T-helper 2 cell treated with Interferon-gamma antibody and Interleukin-4, amounts not matched to agents 5 μg/mL and 100 μg/mL, for 36 hours (primary cell): ENCODE measurements around the gene OLR1.
"Not testable (repeated sequence)": the region's sequence is repeated elsewhere in the genome, so short reads cannot be mapped to it uniquely, and the experiment has no call there.

Source experiments
- DNase-seq: peaks from one replicate; pipeline ENCODE4 v3.0.0; 2021; ENCODE audit warnings: low spot score
- H3K27ac Mint-ChIP-seq: one replicate; pipeline ENCODE4 v1.8.0; 2021; ENCODE audit warnings: mild to moderate bottlenecking, mixed read lengths
- H3K27me3 Mint-ChIP-seq: one replicate; pipeline ENCODE4 v1.8.0; 2021; ENCODE audit warnings: low read depth, mixed read lengths
- H3K36me3 Mint-ChIP-seq: one replicate; pipeline ENCODE4 v1.8.0; 2021; ENCODE audit warnings: low read depth, mixed read lengths
- H3K4me1 Mint-ChIP-seq: one replicate; pipeline ENCODE4 v1.8.0; 2021; ENCODE audit warnings: low read depth, mixed read lengths
- H3K4me3 Mint-ChIP-seq: one replicate; pipeline ENCODE4 v1.8.0; 2022; ENCODE audit warnings: mild to moderate bottlenecking, moderate library complexity, mixed read lengths
- H3K9me3 Mint-ChIP-seq: one replicate; pipeline ENCODE4 v1.8.0; 2021; ENCODE audit warnings: mixed read lengths

The OLR1 gene

GRCh38 chr12:10207136-10207535 lies 35.2 kb upstream of the OLR1 start:
- H3K9me3 Mint-ChIP-seq: no peaks in the 10 kb centered on the region
- peaks cover 26% of the 10 kb centered on the region for H3K27me3 Mint-ChIP-seq
- H3K4me1 Mint-ChIP-seq: peaks cover 2% of the 10 kb centered on the region
- H3K36me3 Mint-ChIP-seq: no peaks in the 10 kb centered on the region
- no peak for DNase-seq
- no peak overlapping the region for H3K27ac Mint-ChIP-seq
- no peak overlapping the region for H3K4me3 Mint-ChIP-seq

- H3K27ac Mint-ChIP-seq: no peak overlapping the region
- DNase-seq: no peak
- H3K4me3 Mint-ChIP-seq: no peak overlapping the region
- peaks cover 26% of the 10 kb centered on the region for H3K27me3 Mint-ChIP-seq
- H3K36me3 Mint-ChIP-seq: no peaks in the 10 kb centered on the region
- H3K4me1 Mint-ChIP-seq: no peaks in the 10 kb centered on the region
- no peaks in the 10 kb centered on the region for H3K9me3 Mint-ChIP-seq
Observed at GRCh38 chr12:10205220-10205807, 33.4 kb upstream of the OLR1 start.

GRCh38 chr12:10204495-10204894 lies 32.6 kb upstream of the OLR1 start:
- not testable (repeated sequence) for H3K9me3 Mint-ChIP-seq

GRCh38 chr12:10197879-10198278 lies 25.9 kb upstream of the OLR1 start:
- no peaks in the 10 kb centered on the region for H3K9me3 Mint-ChIP-seq
- no peak overlapping the region for H3K27ac Mint-ChIP-seq
- H3K27me3 Mint-ChIP-seq: peaks cover 17% of the 10 kb centered on the region
- no peak overlapping the region for H3K4me3 Mint-ChIP-seq
- peaks cover 3% of the 10 kb centered on the region for H3K4me1 Mint-ChIP-seq
- DNase-seq: no peak
- H3K36me3 Mint-ChIP-seq: no peaks in the 10 kb centered on the region

More at GRCh38 chr12:10204495-10204894, 32.6 kb upstream of the OLR1 start:
- DNase-seq, H3K4me3 Mint-ChIP-seq, H3K27ac Mint-ChIP-seq, H3K36me3 Mint-ChIP-seq, H3K4me1 Mint-ChIP-seq: not testable (repeated sequence)
- H3K27me3 Mint-ChIP-seq: peaks cover 26% of the 10 kb centered on the region

- H3K4me1 Mint-ChIP-seq: peaks cover 3% of the 10 kb centered on the region
- H3K27me3 Mint-ChIP-seq: peaks cover 17% of the 10 kb centered on the region
- DNase-seq: no peak
- H3K36me3 Mint-ChIP-seq: no peaks in the 10 kb centered on the region
- H3K9me3 Mint-ChIP-seq: no peaks in the 10 kb centered on the region
- H3K27ac Mint-ChIP-seq: no peak overlapping the region
- no peak overlapping the region for H3K4me3 Mint-ChIP-seq
Observed at GRCh38 chr12:10196210-10196609, 24.3 kb upstream of the OLR1 start.

- DNase-seq: no peak
- Mint-ChIP-seq H3K9me3 (no peaks in the 10 kb centered on the region), H3K4me3 (no peak overlapping the region), H3K36me3 (no peaks in the 10 kb centered on the region), H3K4me1 (peaks cover 9% of the 10 kb centered on the region), H3K27ac (no peak overlapping the region), H3K27me3 (peaks cover 28% of the 10 kb centered on the region)
Observed at GRCh38 chr12:10194160-10194670, 22.3 kb upstream of the OLR1 start.

GRCh38 chr12:10191865-10192264 lies 19.9 kb upstream of the OLR1 start:
- DNase-seq: no peak

GRCh38 chr12:10190558-10191388 lies 18.8 kb upstream of the OLR1 start:
- Mint-ChIP-seq H3K27ac (no peak overlapping the region), H3K36me3 (no peaks in the 10 kb centered on the region)
- DNase-seq: peak; percentile 30

More at GRCh38 chr12:10191865-10192264, 19.9 kb upstream of the OLR1 start:
- peaks cover 27% of the 10 kb centered on the region for H3K27me3 Mint-ChIP-seq
- peaks cover 9% of the 10 kb centered on the region for H3K4me1 Mint-ChIP-seq
- H3K9me3 Mint-ChIP-seq: no peaks in the 10 kb centered on the region
- H3K27ac Mint-ChIP-seq: no peak overlapping the region
- no peaks in the 10 kb centered on the region for H3K36me3 Mint-ChIP-seq
- H3K4me3 Mint-ChIP-seq: no peak overlapping the region

GRCh38 chr12:10189653-10190052 lies 17.7 kb upstream of the OLR1 start:
- Mint-ChIP-seq H3K27me3 (peaks cover 29% of the 10 kb centered on the region), H3K4me1 (peaks cover 7% of the 10 kb centered on the region), H3K4me3 (no peak overlapping the region), H3K36me3 (no peaks in the 10 kb centered on the region), H3K27ac (no peak overlapping the region), H3K9me3 (no peaks in the 10 kb centered on the region)
- DNase-seq: no peak

More at GRCh38 chr12:10190558-10191388, 18.8 kb upstream of the OLR1 start:
- Mint-ChIP-seq H3K9me3 (no peaks in the 10 kb centered on the region), H3K4me3 (no peak overlapping the region), H3K4me1 (peaks cover 7% of the 10 kb centered on the region), H3K27me3 (peaks cover 27% of the 10 kb centered on the region)

GRCh38 chr12:10186958-10187357 lies 15.0 kb upstream of the OLR1 start:
- H3K9me3 Mint-ChIP-seq, H3K27ac Mint-ChIP-seq, DNase-seq, H3K4me3 Mint-ChIP-seq, H3K4me1 Mint-ChIP-seq, H3K36me3 Mint-ChIP-seq: not testable (repeated sequence)
- H3K27me3 Mint-ChIP-seq: peaks cover 33% of the 10 kb centered on the region

GRCh38 chr12:10186299-10186698 lies 14.4 kb upstream of the OLR1 start:
- no peaks in the 10 kb centered on the region for H3K9me3 Mint-ChIP-seq
- peaks cover 7% of the 10 kb centered on the region for H3K4me1 Mint-ChIP-seq
- no peak overlapping the region for H3K4me3 Mint-ChIP-seq
- H3K27ac Mint-ChIP-seq: no peak overlapping the region
- peaks cover 33% of the 10 kb centered on the region for H3K27me3 Mint-ChIP-seq
- no peaks in the 10 kb centered on the region for H3K36me3 Mint-ChIP-seq
- no peak for DNase-seq

GRCh38 chr12:10184261-10184843 lies 12.4 kb upstream of the OLR1 start:
- no peak for DNase-seq
- H3K27me3 Mint-ChIP-seq: peaks cover 22% of the 10 kb centered on the region
- no peak overlapping the region for H3K4me3 Mint-ChIP-seq
- H3K36me3 Mint-ChIP-seq: no peaks in the 10 kb centered on the region
- no peak overlapping the region for H3K27ac Mint-ChIP-seq
- no peaks in the 10 kb centered on the region for H3K9me3 Mint-ChIP-seq
- H3K4me1 Mint-ChIP-seq: no peaks in the 10 kb centered on the region

- H3K4me3 Mint-ChIP-seq: no peak overlapping the region
- no peaks in the 10 kb centered on the region for H3K4me1 Mint-ChIP-seq
- no peaks in the 10 kb centered on the region for H3K9me3 Mint-ChIP-seq
- H3K27ac Mint-ChIP-seq: no peak overlapping the region
- DNase-seq: no peak
- peaks cover 20% of the 10 kb centered on the region for H3K27me3 Mint-ChIP-seq
- H3K36me3 Mint-ChIP-seq: no peaks in the 10 kb centered on the region
Observed at GRCh38 chr12:10182354-10183049, 10.6 kb upstream of the OLR1 start.

GRCh38 chr12:10179776-10180181 lies 7.8 kb upstream of the OLR1 start:
- no peak for DNase-seq
- Mint-ChIP-seq H3K4me3 (no peak overlapping the region), H3K9me3 (no peaks in the 10 kb centered on the region), H3K27me3 (peaks cover 31% of the 10 kb centered on the region), H3K27ac (no peak overlapping the region), H3K36me3 (no peaks in the 10 kb centered on the region), H3K4me1 (no peaks in the 10 kb centered on the region)
